ENCODE measurements around the gene TACC2.

Gene TACC2

GRCh38 chr10:122298206-122298597, 309.2 kb downstream of the TACC2 start:
- DNase-seq (ENCODE audit: low read depth), result no peak

GRCh38 chr10:122298598-122299301, 309.8 kb downstream of the TACC2 start:
- peak; percentile 60 for DNase-seq (ENCODE audit: low read depth)

GRCh38 chr10:122299423-122300075, 310.6 kb downstream of the TACC2 start:
- DNase-seq (ENCODE audit: low read depth), result no peak

GRCh38 chr10:122301055-122301810, 312.3 kb downstream of the TACC2 start:
- no peak for DNase-seq (ENCODE audit: low read depth)

GRCh38 chr10:122301811-122302115, 312.8 kb downstream of the TACC2 start:
- DNase-seq (ENCODE audit: low read depth), result no peak

GRCh38 chr10:122302315-122302714, 313.4 kb downstream of the TACC2 start:
- DNase-seq (ENCODE audit: low read depth), result no peak

GRCh38 chr10:122303271-122304053, 314.5 kb downstream of the TACC2 start:
- no peak for DNase-seq (ENCODE audit: low read depth)
